ENCODE results near the gene OR52A1. TPM values are rescaled to one million over a fixed set of nuclear protein-coding genes. Genes with fewer than 3 reads are reported as not detected.
"Not testable (repeated sequence)": the region's sequence is repeated elsewhere in the genome, so short reads cannot be mapped to it uniquely, and the experiment has no call there.

The OR52A1 gene
- total and polyA plus RNA-seq, 8 donors, result 0.02 to 0.03 (median 0.03) TPM; not detected in 2

DNA sequence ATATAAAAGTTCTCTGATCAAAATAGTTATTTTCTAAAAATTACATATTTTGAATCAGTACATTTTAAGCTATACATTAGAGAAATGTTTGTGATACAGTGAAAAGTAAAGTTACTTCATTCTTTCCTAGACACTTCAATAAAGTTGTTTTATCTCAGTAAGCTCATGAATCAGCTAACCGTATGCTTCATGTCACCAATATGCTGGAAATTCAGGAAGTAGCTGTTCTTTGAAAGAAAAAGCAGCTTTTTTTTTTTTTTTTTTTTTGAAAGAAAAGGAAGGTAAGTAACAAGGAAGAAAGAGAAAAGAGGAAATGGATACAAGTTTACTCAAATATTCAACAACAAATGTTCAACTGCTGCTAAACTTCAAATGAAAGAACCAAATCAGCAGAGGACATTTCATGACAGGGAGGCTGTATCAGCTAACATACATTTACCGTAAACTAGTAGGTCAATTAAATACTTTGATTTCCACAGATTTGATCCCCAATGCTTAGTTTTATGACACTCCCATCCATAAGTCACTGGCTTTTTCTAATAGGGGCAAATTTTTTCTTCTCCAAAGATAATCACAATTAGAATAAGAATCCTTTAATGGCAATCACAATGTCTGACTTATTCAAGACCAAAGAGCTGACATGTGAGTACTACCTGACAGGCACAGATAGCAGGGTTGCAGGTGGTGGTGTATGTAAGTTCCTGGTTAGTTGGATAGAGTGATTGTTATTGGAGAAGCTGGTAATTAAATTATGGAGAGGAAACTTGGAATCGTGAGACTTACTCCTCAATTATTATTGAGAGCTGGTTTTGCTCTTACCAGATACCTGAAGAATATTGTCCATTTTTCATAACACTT lies 754 bp downstream of the OR52A1 start:
- Histone ChIP-seq H3K4me3 (no peak overlapping the region), H3K36me3 (no peaks in the 10 kb centered on the region), H3K9me3 (no peaks in the 10 kb centered on the region), H3K27me3 (no peaks in the 10 kb centered on the region), H3K4me1 (no peaks in the 10 kb centered on the region), H3K27ac (no peak overlapping the region)
- ATAC-seq, result no peak
- TF ChIP-seq, protein P1, sequence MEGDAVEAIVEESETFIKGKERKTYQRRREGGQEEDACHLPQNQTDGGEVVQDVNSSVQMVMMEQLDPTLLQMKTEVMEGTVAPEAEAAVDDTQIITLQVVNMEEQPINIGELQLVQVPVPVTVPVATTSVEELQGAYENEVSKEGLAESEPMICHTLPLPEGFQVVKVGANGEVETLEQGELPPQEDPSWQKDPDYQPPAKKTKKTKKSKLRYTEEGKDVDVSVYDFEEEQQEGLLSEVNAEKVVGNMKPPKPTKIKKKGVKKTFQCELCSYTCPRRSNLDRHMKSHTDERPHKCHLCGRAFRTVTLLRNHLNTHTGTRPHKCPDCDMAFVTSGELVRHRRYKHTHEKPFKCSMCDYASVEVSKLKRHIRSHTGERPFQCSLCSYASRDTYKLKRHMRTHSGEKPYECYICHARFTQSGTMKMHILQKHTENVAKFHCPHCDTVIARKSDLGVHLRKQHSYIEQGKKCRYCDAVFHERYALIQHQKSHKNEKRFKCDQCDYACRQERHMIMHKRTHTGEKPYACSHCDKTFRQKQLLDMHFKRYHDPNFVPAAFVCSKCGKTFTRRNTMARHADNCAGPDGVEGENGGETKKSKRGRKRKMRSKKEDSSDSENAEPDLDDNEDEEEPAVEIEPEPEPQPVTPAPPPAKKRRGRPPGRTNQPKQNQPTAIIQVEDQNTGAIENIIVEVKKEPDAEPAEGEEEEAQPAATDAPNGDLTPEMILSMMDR (IDR thresholded peaks at IDR 0.05), result no peak
- intact Hi-C loops (cut with DNase I), result no loop called here
- DNase-seq, result no peak

DNA sequence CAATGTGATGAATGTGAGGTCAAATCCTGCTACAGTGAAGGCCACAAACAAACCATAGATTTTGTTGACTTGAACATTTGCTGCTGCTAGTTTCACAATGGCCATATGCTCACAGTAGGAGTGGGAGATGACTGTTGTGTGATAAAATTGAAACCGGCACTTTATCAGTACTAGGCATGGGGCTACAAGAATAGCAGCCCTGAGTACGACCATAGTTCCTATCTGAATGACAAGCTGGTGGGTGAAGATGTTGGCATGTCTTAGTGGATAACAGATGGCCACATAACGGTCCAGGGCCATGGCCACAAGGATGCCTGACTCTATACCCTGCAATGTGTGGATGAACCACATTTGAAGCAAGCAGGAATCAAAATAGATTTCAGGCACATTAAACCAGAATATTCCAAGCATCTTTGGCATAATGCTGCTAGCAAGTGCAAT lies 2.8 kb downstream of the OR52A1 start:
- no peaks in the 10 kb centered on the region for H3K36me3 ChIP-seq
- H3K27ac ChIP-seq, result no peak overlapping the region
- intact Hi-C loops (cut with DNase I), result no loop called here
- TF ChIP-seq, protein P1 (IDR thresholded peaks at IDR 0.05), result no peak
- no peak overlapping the region for H3K4me3 ChIP-seq
- no peaks in the 10 kb centered on the region for H3K27me3 ChIP-seq
- no peaks in the 10 kb centered on the region for H3K9me3 ChIP-seq
- ATAC-seq, result no peak
- H3K4me1 ChIP-seq, result no peaks in the 10 kb centered on the region
- no peak for DNase-seq

DNA sequence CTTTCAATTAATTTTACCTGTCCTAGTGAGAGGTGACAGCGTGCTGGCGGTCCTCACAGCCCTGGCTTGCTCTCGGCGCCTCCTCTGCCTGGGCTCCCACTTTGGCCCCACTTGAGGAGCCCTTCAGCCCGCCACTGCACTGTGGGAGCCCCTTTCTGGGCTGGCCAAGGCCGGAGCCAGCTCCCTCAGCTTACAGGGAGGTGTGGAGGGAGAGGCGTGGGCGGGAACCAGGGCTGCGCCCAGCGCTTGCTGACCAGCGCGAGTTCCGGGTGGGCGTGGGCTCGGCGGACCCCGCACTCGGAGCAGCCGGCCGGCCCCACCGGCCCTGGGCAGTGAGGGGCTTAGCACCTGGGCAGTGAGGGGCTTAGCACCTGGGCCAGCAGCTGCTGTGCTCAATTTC lies 10.4 kb downstream of the OR52A1 start:
- H3K4me3 ChIP-seq; H3K9me3 ChIP-seq; H3K4me1 ChIP-seq; ATAC-seq; H3K27me3 ChIP-seq; H3K36me3 ChIP-seq; H3K27ac ChIP-seq; intact Hi-C loops (cut with DNase I): not testable (repeated sequence)
- DNase-seq, result peak in 1 of 4 donors; percentile 70

DNA sequence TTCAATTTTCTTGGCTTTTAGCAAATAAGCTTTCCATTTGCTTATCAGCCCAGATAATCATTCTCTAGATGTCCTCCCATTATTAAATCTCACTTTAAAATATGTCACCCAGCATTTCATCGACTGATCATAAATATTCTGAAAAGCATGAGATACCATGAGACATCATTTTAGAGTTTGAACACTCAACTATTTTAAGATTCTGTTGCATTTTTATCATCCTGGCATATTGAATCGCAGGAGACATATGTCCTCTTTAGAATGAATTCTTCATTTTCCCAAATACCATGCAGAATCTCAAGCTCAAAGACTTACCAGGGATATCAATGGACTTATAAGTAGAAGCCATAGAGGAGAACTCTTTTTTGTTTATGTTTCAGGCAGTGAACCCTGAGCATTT lies 16.6 kb downstream of the OR52A1 start, which contains the start of gene OR52A5:
TSS of gene OR52A5 (minus strand) at position 361 of the 400 bp plus-strand sequence. CDS start 5,714 bp downstream, outside the sequence.
- Histone ChIP-seq H3K4me1 (no peaks in the 10 kb centered on the region), H3K27ac (no peak within 1 kb of the TSS), H3K4me3 (no peak within 1 kb of the TSS), H3K36me3 (no peaks in the 10 kb centered on the region), H3K27me3 (no peaks in the 10 kb centered on the region), H3K9me3 (no peaks in the 10 kb centered on the region)
- no peak for DNase-seq
- intact Hi-C loops (cut with DNase I), result no loop called here
- TF ChIP-seq, protein P1 (IDR thresholded peaks at IDR 0.05), result no peak
- ATAC-seq, result no peak

DNA sequence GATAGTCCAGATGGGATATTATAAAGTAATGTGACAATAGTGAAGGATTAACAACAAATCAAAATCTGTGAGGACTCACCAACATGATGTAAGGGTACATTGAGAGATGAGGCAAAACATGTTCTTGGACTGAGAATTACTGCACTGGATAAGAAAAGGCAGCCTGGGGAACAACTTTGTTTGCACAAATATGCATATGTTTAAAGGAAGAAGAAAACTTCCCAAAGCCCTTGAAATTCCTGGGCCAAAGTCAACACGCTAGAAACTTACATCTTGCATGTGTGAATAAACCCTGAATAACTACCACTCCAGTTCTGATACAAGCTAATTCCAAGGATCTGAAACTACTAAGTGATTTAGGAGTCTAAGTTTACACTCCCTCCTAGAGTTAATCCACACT lies 17.5 kb downstream of the OR52A1 start:
- H3K4me1 ChIP-seq, result no peaks in the 10 kb centered on the region
- DNase-seq, result peak in 1 of 4 donors; percentile 8
- intact Hi-C loops (cut with DNase I), result no loop called here
- no peaks in the 10 kb centered on the region for H3K9me3 ChIP-seq
- H3K36me3 ChIP-seq, result no peaks in the 10 kb centered on the region
- H3K27ac ChIP-seq, result no peak overlapping the region
- no peaks in the 10 kb centered on the region for H3K27me3 ChIP-seq
- ATAC-seq, result peak; percentile 39
- H3K4me3 ChIP-seq, result no peak overlapping the region
- TF ChIP-seq, protein P1 (IDR thresholded peaks at IDR 0.05), result no peak

All from left lung (tissue), 10 donors.